ENCODE data around the gene DDX3X.
"Not testable (repeated sequence)": the region's sequence is repeated elsewhere in the genome, so short reads cannot be mapped to it uniquely, and the experiment has no call there.

DDX3X gene

GRCh38 chrX:41377624-41378023 is 43.7 kb downstream of the DDX3X start:
- DNase-seq: no peak

- DNase-seq: no peak
Observed at GRCh38 chrX:41381685-41382084, 47.7 kb downstream of the DDX3X start.

GRCh38 chrX:41382714-41383645 is 49.0 kb downstream of the DDX3X start:
- DNase-seq: no peak

GRCh38 chrX:41384051-41384705 is 50.2 kb downstream of the DDX3X start:
- DNase-seq: no peak

- no peak for DNase-seq
Observed at GRCh38 chrX:41386222-41386990, 52.4 kb downstream of the DDX3X start.

GRCh38 chrX:41388543-41388942 is 54.6 kb downstream of the DDX3X start:
- DNase-seq: no peak

- no peak for DNase-seq
Observed at GRCh38 chrX:41389311-41389888, 55.4 kb downstream of the DDX3X start.

GRCh38 chrX:41390576-41390975 is 56.6 kb downstream of the DDX3X start:
- not testable (repeated sequence) for DNase-seq

- DNase-seq: no peak
Observed at GRCh38 chrX:41391606-41392005, 57.6 kb downstream of the DDX3X start.

- DNase-seq: no peak
Observed at GRCh38 chrX:41394293-41394692, 60.3 kb downstream of the DDX3X start.

GRCh38 chrX:41397219-41397618 is 63.3 kb downstream of the DDX3X start:
- no peak for DNase-seq

- DNase-seq: no peak
Observed at GRCh38 chrX:41397768-41398167, 63.8 kb downstream of the DDX3X start.

GRCh38 chrX:41402556-41402955 is 68.6 kb downstream of the DDX3X start:
- DNase-seq: not testable (repeated sequence)

GRCh38 chrX:41405551-41405950 is 71.6 kb downstream of the DDX3X start:
- DNase-seq: no peak

GRCh38 chrX:41406201-41406600 is 72.2 kb downstream of the DDX3X start:
- no peak for DNase-seq

GRCh38 chrX:41407816-41408215 is 73.9 kb downstream of the DDX3X start:
- no peak for DNase-seq

GRCh38 chrX:41408576-41408975 is 74.6 kb downstream of the DDX3X start:
- DNase-seq: no peak

- DNase-seq: no peak
Observed at GRCh38 chrX:41409006-41409405, 75.0 kb downstream of the DDX3X start.

- not testable (repeated sequence) for DNase-seq
Observed at GRCh38 chrX:41411222-41411621, 77.3 kb downstream of the DDX3X start.

GRCh38 chrX:41412261-41413081 is 78.5 kb downstream of the DDX3X start:
- no peak for DNase-seq

Data from activated gamma-delta T cell (primary cell).